GM19043 (cell line): ENCODE measurements around the gene LRRC27.

Experiments used
- ATAC-seq: cut with Tn5 transposase; IDR thresholded peaks from one replicate; pipeline ENCODE4 v1.9.1; 2021; ENCODE audit warnings: low read depth; ENCODE audit not compliant: unreplicated experiment

Gene LRRC27

DNA sequence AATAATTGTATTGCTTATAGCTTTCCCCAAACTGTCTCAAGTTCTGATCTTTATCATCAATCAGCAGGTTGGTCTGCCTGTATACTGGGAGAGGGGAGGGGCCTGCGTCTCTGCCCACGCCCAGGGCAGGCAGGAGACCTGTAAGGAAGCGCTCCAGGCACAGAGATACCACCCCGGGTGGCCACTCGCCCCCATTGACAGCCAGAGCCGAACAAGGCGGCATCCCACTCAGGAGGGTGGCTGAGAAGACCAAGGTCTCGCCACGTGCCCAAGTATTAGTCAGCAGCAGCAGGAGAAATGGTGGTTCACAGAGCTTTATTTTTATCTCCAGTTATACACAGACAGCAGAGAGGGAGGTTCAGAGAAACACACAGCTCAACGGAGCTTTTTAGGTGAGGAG is 31.4 kb upstream of the LRRC27 start:
- no peak for ATAC-seq

DNA sequence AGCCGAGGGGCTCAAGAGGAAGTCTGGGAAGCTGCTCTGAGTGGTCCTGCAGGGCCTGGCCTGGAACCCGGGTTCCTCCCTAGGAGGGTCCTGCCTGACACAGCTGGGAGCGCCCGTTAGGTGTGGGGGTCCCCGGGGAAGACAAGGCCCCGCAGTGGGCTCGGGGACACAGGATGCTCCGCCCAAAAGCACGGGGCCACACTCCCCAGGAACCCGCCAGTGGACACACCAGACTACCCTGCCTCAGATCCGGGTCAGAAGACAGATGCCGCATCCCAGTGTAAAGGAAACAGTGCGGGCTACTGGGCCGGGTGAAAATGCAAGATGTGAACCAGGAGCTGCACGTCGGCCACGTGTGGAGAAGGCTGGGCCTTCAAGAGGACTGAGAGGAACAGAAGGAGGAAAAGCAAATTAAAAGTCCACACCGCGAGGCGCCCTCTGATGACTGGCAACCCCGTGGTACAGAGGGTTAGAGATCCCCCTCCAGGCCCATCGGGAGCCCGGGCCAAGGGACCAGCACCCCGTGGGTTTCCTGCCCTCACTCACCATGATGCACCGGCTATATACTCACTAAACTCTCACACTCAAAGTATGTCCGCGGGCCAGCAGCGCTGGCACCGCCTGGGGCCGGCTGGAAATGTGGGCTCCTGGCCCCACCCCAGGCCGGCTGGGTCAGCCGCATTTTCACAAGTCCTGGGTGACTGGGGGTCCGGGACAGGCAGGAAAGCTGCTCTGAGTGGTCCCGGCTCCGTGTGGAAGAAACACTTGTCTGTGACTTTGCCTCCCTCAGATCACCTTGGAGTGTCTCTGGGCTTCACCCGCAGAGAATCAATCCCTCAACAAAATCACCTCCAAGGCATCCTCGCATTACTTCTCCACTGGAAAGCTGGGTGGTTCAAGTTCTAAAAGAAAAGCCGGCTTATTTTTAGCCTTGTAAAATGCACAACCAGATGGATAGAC is 30.3 kb upstream of the LRRC27 start:
- no peak for ATAC-seq

DNA sequence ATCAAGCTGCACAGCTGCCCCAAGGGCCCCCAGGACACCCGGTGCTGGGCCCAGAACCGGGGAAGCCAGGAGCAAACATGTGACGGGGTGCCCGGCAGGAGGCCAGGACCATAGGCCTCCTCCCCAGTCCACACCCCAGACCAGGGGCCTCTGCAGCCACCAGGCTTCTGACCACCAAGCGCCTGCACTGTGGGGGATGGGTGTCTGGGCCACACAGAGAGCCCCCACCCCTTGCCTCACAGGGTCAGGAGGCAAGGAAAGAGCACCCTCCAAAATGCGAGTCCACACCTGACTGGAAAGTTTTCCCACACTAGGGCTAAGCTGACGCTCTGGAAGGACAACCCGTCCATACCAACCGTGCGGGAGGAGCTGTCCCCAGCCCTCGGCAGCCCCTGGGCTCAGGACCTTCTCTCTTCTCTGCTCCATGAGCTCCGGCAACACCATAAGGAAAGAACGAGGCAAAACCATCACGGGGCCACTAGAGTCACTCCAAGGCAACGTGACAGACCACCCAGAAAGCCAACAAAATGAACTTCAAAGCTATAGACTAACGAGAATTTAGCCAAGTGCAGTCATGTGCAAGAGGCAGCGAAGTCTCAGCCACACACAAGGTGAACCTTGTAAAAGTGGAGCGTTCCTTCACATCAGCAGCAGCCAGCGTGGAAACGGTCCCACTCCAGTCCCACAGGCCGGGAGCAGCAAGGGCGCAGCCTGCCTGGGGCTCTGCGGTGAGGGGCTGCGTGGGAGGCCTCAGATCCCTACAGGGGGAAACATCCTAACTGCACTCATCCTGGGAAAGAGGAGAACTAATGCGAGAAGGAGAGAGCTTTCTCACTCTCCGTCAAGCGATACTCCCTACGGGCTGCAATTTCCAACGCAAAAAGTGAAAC is 29.3 kb upstream of the LRRC27 start:
- ATAC-seq, result no peak

- no peak for ATAC-seq
These were observed 28.5 kb upstream of the LRRC27 start for GRCh38 chr10:132303361-132304115.

DNA sequence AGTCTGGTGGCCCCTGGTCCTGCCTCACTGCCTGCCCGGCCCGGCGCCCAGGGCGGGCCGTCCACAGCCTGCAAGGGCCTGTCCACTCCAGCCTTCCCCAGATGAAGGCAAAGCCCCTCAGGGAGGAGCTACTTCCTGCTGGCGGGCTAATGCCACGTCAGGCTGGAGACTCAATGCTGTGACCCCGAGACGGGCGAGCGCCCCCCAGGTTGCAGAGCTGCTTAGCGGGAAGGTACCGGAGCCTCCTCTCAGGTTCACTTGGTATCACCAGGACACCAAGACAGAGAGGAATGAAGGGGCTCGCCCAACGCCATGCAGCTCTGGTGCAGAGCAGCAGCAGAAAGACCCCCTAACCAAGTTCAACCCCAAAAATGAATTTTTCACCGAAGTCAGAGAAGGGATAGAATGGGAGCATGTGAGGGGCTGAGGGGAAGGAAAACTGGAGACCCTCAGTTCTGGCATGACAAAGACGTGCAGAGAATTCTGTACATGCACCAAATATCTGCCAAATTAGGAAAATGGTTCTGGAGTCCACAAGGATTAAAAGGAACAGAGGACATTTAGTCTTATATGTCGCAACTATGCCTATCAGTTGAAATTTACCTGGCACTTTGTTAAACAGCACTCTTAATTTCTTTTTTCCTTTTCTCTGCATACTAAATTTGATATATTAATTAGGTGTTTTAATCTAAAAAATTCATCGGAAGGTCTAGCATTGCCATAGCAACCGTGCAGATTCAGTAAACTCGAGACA is 27.1 kb upstream of the LRRC27 start:
- no peak for ATAC-seq

DNA sequence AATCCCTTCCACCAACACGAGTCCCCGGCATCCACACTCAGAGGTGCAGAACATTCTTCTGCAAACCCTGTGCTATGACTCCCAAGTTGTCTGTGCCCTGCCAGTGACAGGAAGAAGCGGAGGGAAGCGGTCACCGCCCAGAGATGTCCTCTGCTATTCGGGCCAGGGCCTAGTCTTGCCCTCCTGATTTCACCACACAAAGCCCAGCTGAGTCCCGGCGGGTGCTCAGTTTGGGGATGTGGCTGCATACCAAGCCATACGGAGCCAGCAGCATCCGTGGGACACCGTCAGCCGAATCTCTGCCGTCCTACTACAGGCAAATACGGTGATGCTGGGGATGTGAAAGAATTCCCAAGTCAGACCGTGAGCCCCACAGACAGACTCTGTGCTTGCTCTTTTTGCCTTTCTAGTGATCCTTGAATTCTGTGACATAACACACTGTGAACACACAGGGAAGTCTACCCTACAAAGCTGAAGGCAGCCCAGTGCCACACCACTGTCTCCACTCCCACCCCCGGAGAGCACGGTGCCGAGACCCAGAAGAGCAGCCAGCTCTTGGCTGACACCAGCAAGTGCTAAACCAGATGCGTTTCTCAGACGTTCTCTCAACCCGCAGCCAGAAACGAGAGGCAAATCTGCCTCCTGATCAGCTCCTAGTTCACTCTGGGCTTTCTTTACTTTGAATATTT is 26.2 kb upstream of the LRRC27 start:
- no peak for ATAC-seq

DNA sequence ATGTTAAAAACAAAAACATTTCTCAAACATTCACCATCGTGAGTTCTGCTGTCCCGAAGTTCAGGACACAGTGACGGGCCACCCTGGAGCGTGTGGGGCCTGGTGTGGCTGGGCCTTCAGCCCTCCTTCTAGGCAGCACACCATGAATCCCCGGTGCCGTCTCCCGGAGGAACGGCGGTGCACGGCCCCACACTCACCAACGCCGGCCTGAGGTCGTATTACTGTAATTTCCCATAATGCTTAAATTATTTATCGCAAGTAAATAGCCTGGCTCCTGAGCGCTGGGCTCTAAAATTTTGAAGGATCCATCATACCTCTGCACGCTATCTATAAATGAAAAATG is 25.7 kb upstream of the LRRC27 start:
- ATAC-seq, result no peak

DNA sequence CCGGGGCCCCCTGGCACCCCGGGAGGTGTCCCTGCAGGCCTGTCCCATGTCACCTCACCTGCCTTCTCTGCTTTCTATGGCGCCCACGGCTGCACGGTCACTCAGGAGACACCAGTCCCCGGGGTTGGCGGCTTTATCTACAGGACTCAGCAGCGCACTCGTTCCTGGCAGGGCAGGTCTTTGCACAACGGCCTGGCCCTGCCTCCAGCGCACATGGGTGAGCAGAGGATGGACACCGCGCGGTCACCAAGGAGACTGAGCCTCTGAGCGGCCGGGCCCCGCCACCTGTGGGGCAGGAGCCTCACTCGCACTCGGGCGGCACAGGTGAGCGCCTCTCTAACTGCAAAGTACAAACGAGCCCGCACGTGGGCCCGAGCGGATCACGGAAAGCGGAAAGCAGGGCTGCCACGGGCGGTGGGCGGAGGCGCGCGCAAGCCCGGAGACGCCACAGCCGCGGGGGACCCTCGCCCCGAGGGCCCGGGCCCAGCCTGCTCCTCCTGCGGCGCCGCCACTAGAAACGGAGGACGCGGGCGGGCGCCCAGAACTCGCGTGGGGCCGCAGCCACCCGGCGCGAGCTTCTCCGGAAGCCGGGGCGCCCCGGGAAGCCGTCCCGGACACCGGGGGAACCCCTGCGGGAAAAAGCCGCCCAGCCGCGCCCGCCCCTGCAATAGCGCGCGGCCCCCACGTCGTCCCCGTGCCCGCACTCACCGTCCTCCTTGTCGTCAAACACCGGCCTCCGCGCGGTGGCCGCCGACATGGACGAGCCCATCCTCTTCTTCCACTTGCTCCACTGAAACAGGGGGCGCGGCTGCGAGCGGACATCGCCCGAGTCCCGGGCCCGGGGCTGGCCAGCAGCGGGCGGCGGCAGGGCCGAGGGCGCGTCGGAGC is 24.9 kb upstream of the LRRC27 start:
- ATAC-seq, result peak; percentile 9

DNA sequence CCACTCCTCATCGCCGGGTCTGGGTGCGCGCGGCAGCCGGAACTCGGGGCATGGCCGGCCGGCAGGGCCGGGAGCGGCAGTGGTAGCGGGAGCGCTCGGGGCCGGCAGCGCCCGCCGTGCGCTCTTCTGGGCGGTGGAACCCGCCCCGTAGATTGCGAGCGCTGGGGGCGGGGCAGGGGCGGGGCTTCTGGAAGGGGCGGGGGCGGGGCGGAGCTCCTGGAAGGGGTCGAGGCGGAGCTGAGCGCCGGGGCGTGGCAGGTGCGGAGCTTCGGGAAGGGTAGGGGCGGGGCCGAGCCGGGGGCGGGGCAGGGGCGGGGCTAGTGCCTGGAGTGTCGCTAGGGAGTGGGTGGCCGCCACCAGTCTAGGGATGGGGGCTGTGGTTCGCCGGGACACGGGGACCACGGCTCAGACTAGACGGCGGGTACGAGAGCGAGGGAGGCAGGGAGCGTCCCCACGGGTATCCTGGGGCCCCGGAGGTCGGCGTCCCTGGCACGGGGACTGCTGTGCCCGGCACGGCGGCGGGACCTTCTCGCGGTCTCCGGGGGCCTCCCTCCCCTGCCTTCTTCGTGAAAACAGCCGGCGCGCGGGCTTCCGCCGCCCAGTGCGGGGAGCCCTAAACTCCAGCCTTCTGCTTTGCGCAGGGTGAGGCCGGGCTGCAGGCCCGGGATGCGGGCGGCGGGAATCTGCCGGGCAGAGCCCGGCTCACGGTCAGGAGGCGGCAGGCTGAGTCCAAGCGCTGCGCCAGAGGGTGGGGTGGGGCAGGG is 24.0 kb upstream of the LRRC27 start, which contains the start of gene STK32C:
Gene STK32C, minus strand, starts transcription at position 128 of the 764 bp plus-strand sequence. Its CDS starts 117 bp downstream, at position 11.
- peak; percentile 63 for ATAC-seq

DNA sequence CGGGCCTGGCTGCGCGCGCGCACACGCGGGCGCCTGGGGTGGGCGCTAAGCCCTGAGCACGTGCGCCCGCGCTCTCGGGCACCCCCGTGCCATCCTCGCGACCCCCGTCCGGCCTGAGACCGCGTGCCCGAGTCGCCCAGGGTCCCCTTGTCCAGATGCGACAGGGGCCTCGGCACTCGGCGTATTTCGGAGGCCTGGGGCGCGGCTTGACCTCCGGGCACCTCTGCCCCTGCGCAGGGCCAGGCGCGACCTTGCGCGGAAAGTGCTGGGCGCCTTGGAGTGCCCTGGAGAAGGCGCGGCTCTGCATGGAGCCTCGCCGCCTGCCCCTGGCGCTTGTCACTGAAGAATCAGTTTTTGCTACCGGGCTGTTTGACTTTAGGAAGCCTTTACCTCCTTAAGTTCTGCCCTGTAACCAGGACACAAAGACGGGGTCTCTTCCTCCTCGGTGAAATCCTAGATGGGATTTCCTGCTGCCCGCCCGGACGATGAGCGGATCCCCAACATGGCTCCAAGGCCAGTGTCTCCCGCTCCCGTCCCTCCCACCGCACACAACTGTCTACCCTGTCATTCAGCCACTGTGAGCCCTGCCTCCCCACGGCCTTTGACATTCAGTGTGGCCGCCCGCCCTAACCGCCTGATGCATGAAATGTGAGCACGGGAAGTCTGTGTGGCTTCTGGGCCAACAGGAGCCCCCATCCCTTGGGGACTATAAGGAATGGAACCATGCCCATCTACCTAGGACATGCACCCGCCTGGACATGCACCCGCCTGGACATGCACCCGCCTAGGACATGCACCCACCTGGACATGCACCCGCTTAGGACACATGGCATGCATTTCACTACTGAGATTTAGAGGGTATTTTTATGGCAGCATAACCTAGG is 23.2 kb upstream of the LRRC27 start:
- ATAC-seq, result no peak

DNA sequence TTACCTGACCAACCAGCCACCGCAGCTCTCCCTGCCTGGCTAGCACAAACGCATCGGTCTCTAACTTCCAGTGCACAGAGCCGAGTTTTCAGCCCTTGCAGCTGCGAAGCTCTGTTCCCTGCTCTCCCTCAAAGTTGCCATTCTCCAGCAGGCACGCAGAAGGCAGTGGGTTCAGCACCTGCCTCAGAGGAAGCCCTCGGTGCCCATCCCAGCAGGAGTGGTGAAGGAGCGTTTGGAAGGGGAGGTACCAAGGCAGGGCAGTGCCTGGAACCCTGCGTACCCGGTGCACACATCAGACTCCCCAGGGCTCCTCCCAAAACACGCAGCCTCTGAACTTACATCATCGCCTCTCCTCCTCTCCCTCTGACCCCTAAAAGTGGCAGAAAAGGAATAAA is 22.5 kb upstream of the LRRC27 start:
- ATAC-seq, result no peak

DNA sequence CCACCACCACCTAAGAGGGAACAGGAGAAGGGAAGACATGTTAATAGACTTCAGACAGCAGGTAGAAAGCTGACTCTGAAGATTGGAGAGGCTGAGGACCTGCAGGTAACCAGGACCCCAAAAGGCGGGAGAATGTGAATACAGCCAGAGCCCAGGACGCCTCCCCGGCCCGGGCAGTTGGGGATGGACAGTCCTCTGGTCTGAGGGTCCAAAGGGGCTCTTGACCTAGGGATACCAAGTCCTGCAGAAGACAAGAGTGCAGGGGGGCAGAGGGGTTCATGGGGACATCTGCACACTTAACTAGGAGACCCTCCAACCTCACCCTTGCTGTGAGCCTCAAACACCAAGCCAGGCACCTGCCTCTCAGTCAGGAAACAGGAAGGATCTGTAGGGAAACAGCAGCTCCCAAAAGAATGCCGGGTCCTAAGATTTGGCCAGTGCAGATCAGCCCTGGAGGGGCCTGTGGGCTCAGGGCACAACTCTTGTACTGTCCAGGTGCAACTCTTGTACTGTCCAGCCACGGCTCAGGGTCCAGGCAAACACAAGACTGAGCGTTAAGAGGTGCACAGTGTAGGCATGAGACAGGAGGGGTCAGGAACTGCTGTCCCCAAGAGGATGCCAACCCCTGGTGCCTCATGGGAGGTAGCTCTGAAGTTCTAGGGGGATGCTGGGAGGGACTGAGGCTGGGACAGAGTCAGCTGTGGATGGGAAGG is 22.0 kb upstream of the LRRC27 start:
- ATAC-seq, result no peak

- no peak for ATAC-seq
These were observed 21.2 kb upstream of the LRRC27 start for GRCh38 chr10:132310701-132311337.

GRCh38 chr10:132311338-132311939 is 20.6 kb upstream of the LRRC27 start:
- no peak for ATAC-seq

DNA sequence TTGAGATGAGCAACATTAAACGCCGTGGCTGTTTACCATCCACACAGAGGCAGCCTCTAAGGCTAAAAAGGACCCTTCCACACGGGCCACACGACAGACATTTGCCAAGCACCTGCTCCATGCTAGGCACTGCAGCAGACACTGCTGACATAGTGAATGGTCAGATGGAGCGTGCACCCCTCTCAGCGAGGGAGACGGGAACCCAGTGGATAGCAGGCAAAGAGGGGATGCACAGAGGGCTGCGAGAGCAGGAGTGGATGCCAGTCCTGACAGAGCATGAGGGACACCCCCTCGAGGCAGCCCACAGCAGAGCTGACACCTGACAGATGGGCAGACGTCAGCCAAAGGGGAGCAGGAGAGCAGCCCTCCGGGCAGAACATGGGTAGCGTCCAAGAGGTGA is 18.7 kb upstream of the LRRC27 start:
- ATAC-seq, result no peak
